ENCODE data around the gene CPXM1.

The CPXM1 gene

DNA sequence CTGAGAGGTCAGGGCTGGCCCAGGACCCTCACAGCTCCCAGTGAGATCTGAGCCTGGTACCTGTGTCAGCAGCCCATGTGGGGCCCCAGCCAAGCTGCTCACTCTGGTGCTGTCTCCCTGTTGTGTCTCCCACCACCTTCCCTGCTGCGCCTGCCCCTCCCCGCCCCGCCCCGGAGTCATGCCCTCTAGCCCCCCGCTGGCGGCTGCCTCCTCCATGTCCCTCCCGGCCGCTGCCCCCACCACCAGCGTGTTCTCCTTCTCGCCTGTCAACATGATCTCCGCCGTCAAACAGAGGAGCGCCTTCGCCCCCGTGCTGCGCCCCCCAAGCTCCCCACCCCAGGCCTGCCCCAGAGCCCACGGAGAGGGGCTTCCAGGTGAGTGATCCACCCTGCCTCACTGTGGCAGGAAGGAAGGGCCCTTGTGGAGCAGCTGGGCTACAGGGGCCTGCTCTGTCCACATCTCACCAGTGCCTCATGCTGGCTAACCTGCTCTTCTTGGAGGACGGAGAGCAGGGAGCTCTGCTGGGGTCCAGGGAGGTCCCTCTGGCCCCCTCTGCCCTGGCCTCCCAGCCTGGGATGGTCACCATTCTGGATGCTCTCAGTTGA, 44.9 kb downstream of the CPXM1 start:
- Histone ChIP-seq H3K36me3 (ENCODE audit: low read length) (no peaks in the 10 kb centered on the region), H3K9ac (ENCODE audit: low read length) (no peak overlapping the region), H3K9me3 (ENCODE audit: insufficient read depth, low read length) (no peaks in the 10 kb centered on the region), H3F3A (ENCODE audit: insufficient read depth) (no peaks in the 10 kb centered on the region), H3K4me2 (ENCODE audit: low read depth, low read length, poor library complexity, severe bottlenecking) (no peak overlapping the region), H3K79me2 (ENCODE audit: insufficient read depth, low read length) (no peaks in the 10 kb centered on the region), H3K27me3 (ENCODE audit: low read length) (no peaks in the 10 kb centered on the region), H3K4me3 (ENCODE audit: insufficient read depth, low read length, poor library complexity, severe bottlenecking) (no peak overlapping the region), H4K20me1 (ENCODE audit: low read depth, low read length) (no peaks in the 10 kb centered on the region), H2AFZ (ENCODE audit: low read depth, low read length, severe bottlenecking) (no peak overlapping the region), H3K27ac (ENCODE audit: low read depth, low read length) (no peak overlapping the region), H3K9me2 (replicated peaks; ENCODE audit: insufficient read depth, low read length) (no peaks in the 10 kb centered on the region)
- TF ChIP-seq, protein P1, sequence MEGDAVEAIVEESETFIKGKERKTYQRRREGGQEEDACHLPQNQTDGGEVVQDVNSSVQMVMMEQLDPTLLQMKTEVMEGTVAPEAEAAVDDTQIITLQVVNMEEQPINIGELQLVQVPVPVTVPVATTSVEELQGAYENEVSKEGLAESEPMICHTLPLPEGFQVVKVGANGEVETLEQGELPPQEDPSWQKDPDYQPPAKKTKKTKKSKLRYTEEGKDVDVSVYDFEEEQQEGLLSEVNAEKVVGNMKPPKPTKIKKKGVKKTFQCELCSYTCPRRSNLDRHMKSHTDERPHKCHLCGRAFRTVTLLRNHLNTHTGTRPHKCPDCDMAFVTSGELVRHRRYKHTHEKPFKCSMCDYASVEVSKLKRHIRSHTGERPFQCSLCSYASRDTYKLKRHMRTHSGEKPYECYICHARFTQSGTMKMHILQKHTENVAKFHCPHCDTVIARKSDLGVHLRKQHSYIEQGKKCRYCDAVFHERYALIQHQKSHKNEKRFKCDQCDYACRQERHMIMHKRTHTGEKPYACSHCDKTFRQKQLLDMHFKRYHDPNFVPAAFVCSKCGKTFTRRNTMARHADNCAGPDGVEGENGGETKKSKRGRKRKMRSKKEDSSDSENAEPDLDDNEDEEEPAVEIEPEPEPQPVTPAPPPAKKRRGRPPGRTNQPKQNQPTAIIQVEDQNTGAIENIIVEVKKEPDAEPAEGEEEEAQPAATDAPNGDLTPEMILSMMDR (IDR thresholded peaks at IDR 0.05; ENCODE audit: insufficient read depth, low read length, poor library complexity, severe bottlenecking), result no peak
- no peak for TF ChIP-seq EZH2phosphoT487 (conservative IDR thresholded peaks at IDR 0.05; ENCODE audit: low read length)

DNA sequence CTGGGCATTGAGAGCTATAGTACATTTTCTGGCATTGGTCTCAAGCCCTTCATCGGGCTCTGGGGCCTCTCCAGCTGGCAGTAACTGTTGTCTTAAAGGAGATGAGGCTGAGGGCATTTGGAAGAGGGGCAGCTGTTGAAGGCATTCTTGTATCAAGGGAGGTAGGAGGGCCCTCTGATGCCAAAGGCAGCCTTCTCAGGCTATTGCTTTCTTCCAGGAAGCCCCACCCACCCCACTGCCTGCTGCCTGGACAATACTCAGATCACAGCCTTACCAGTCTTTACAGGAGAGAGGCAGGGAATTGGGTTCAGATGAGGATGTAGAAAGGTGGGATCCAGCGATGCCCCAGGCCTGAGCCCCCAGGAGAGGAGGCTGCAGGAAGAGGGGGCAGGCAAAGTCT, 46.0 kb downstream of the CPXM1 start:
- H3K36me3 ChIP-seq (ENCODE audit: low read length), result no peaks in the 10 kb centered on the region
- no peak overlapping the region for H3K4me3 ChIP-seq (ENCODE audit: insufficient read depth, low read length, poor library complexity, severe bottlenecking)
- H3K79me2 ChIP-seq (ENCODE audit: insufficient read depth, low read length), result no peaks in the 10 kb centered on the region
- H3K27ac ChIP-seq (ENCODE audit: low read depth, low read length), result no peak overlapping the region
- H2AFZ ChIP-seq (ENCODE audit: low read depth, low read length, severe bottlenecking), result no peak overlapping the region
- no peaks in the 10 kb centered on the region for H3K27me3 ChIP-seq (ENCODE audit: low read length)
- TF ChIP-seq, protein P1 (IDR thresholded peaks at IDR 0.05; ENCODE audit: insufficient read depth, low read length, poor library complexity, severe bottlenecking), result no peak
- TF ChIP-seq EZH2phosphoT487 (conservative IDR thresholded peaks at IDR 0.05; ENCODE audit: low read length), result no peak
- H4K20me1 ChIP-seq (ENCODE audit: low read depth, low read length), result no peaks in the 10 kb centered on the region
- no peaks in the 10 kb centered on the region for H3K9me2 ChIP-seq (replicated peaks; ENCODE audit: insufficient read depth, low read length)
- H3K9ac ChIP-seq (ENCODE audit: low read length), result no peak overlapping the region
- no peaks in the 10 kb centered on the region for H3K9me3 ChIP-seq (ENCODE audit: insufficient read depth, low read length)
- H3F3A ChIP-seq (ENCODE audit: insufficient read depth), result no peaks in the 10 kb centered on the region
- H3K4me2 ChIP-seq (ENCODE audit: low read depth, low read length, poor library complexity, severe bottlenecking), result no peak overlapping the region

DNA sequence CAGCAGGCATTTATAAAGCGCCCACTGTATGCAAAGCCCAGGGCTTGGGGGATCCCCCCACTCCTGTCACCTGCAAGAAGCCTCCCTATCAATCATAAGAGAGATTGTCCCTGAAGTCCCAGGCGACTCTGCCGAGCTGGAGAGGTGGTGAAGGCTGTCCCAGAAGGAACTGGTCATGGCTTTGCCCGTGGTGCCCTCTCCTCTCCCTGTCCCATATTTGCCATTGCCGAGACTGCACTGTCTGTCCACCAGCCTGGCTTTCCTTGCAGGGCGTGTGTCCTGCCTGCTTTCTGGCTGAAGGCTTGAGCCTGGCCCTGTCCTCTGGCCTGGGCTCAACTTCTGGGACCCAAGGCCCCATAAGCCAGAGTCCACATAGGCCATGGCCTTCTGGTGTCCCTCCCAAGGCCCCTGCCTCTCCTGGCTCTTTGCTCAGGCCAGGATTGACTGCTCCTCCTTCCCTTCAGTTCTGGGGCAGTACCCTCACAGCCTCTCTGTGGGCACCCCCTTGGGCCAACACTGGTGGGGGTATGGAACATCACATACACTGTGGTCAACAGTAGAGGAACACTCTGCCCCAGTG, 46.9 kb downstream of the CPXM1 start:
- H3K4me3 ChIP-seq (ENCODE audit: insufficient read depth, low read length, poor library complexity, severe bottlenecking), result no peak overlapping the region
- no peak overlapping the region for H3K4me2 ChIP-seq (ENCODE audit: low read depth, low read length, poor library complexity, severe bottlenecking)
- no peaks in the 10 kb centered on the region for H3K79me2 ChIP-seq (ENCODE audit: insufficient read depth, low read length)
- H3F3A ChIP-seq (ENCODE audit: insufficient read depth), result no peaks in the 10 kb centered on the region
- no peaks in the 10 kb centered on the region for H3K36me3 ChIP-seq (ENCODE audit: low read length)
- no peak overlapping the region for H3K9ac ChIP-seq (ENCODE audit: low read length)
- H3K9me3 ChIP-seq (ENCODE audit: insufficient read depth, low read length), result no peaks in the 10 kb centered on the region
- H3K27ac ChIP-seq (ENCODE audit: low read depth, low read length), result no peak overlapping the region
- no peaks in the 10 kb centered on the region for H3K27me3 ChIP-seq (ENCODE audit: low read length)
- TF ChIP-seq, protein P1 (IDR thresholded peaks at IDR 0.05; ENCODE audit: insufficient read depth, low read length, poor library complexity, severe bottlenecking), result no peak
- no peak for TF ChIP-seq EZH2phosphoT487 (conservative IDR thresholded peaks at IDR 0.05; ENCODE audit: low read length)
- H4K20me1 ChIP-seq (ENCODE audit: low read depth, low read length), result no peaks in the 10 kb centered on the region
- H3K9me2 ChIP-seq (replicated peaks; ENCODE audit: insufficient read depth, low read length), result no peaks in the 10 kb centered on the region
- H2AFZ ChIP-seq (ENCODE audit: low read depth, low read length, severe bottlenecking), result no peak overlapping the region
